Lower leg skin (tissue), 4 donors: ENCODE data around the gene RAB40B. TPM values are rescaled to one million over a fixed set of nuclear protein-coding genes. Genes with fewer than 3 reads are reported as not detected.

ENCODE experiments used
- DNase-seq, 2 donors: peaks; one replicate each; pipeline ENCODE4 v3.0.0-alpha.2; 2019; ENCODE audit warnings: low spot score in 2 of 2
- H3K4me3 ChIP-seq: fragments of 200-600 bp; sonication (generic); 2 replicates; pipeline ENCODE4 v1.5.1; 2017; ENCODE audit warnings: mild to moderate bottlenecking, low read depth; ENCODE audit not compliant: poor library complexity, severe bottlenecking
- CTCF ChIP-seq, 3 donors: fragments of 450-650 bp; IDR thresholded peaks; one replicate each; pipeline ENCODE4 v1.5.1; 2016; ENCODE audit warnings: antibody characterized with exemption in 3 of 3, mild to moderate bottlenecking in 3 of 3, moderate library complexity in 2 of 3
- POLR2A ChIP-seq, 2 donors: fragments of 450-650 bp; IDR thresholded peaks; one replicate each; pipeline ENCODE4 v1.6.1; 2016 to 2017; ENCODE audit warnings: antibody characterized with exemption in 2 of 2, mild to moderate bottlenecking in 1 of 2, moderate library complexity in 1 of 2
- WGBS, 2 donors: methylation state at CpG; one replicate each; pipeline ENCODE4 v1.1.5; 2018; 5-methylcytosine and 5-hydroxymethylcytosine counted together
- intact Hi-C: fragments of 100-400 bp; cut with DNase I; formaldehyde crosslinking; loops from one replicate; pipeline ENCODE4 v1.15.0; 2023; ENCODE audit warnings: low total_unique reads
- total RNA-seq, 4 donors: library from RNA; depleted of rRNA; stranded (reverse); fragments of >200 nt; gene quantifications; one replicate each; pipeline ENCODE4 v1.1.0, GENCODE V29; 2016

The RAB40B gene
- total RNA-seq, 4 donors from 2014 or later = 17.4 to 51.2 (median 27.0) TPM

- no peak for TF ChIP-seq CTCF (IDR thresholded peaks at IDR 0.05)
- TF ChIP-seq POLR2A (IDR thresholded peaks at IDR 0.05) = no peak
- intact Hi-C loops = no loop called here
- no peak for DNase-seq
- no peak overlapping the region for H3K4me3 ChIP-seq
- 89 to 91% methylated on average over 11 of the region's 11 CpGs for WGBS, 2 donors
Measured at GRCh38 chr17:82665217-82665616, 33.3 kb downstream of the RAB40B start.

GRCh38 chr17:82664701-82665182, 33.8 kb downstream of the RAB40B start:
- DNase-seq = no peak
- intact Hi-C loops = no loop called here
- TF ChIP-seq CTCF (IDR thresholded peaks at IDR 0.05) = no peak
- no peak for TF ChIP-seq POLR2A (IDR thresholded peaks at IDR 0.05)
- WGBS, 2 donors = 82 to 88% methylated on average over 22 of the region's 22 CpGs
- H3K4me3 ChIP-seq = no peak overlapping the region

- no peak for TF ChIP-seq POLR2A (IDR thresholded peaks at IDR 0.05)
- TF ChIP-seq CTCF (IDR thresholded peaks at IDR 0.05) = no peak
- 89% methylated on average over 13 to 17 of the region's 17 CpGs for WGBS, 2 donors
- intact Hi-C loops = no loop called here
- DNase-seq = no peak
- H3K4me3 ChIP-seq = no peak overlapping the region
Measured at GRCh38 chr17:82664276-82664575, 34.3 kb downstream of the RAB40B start.

- TF ChIP-seq CTCF (IDR thresholded peaks at IDR 0.05) (no peak), POLR2A (IDR thresholded peaks at IDR 0.05) (no peak)
- no peak overlapping the region for H3K4me3 ChIP-seq
- 60 to 89% methylated on average over 4 to 22 of the region's 39 CpGs for WGBS, 2 donors
- intact Hi-C loops = no loop called here
- DNase-seq = no peak
Measured at GRCh38 chr17:82663381-82664275, 34.9 kb downstream of the RAB40B start.

- WGBS, 2 donors = 88 to 95% methylated on average over 20 of the region's 20 CpGs
- H3K4me3 ChIP-seq = no peak overlapping the region
- no peak for TF ChIP-seq POLR2A (IDR thresholded peaks at IDR 0.05)
- no peak for TF ChIP-seq CTCF (IDR thresholded peaks at IDR 0.05)
- DNase-seq = no peak
- intact Hi-C loops = no loop called here
Measured at GRCh38 chr17:82662711-82663261, 35.7 kb downstream of the RAB40B start.
